Mucosa of gallbladder (tissue), 1 donor: ENCODE data around the gene TMED7. TPM values are rescaled to one million over a fixed set of nuclear protein-coding genes. Genes with fewer than 3 reads are reported as not detected.
A peak's percentile ranks its signal among the peaks of the same experiment; 100 is the strongest.

Source experiments
- DNase-seq: peaks from one replicate; pipeline ENCODE4 v3.0.0-alpha.2; 2020; ENCODE audit warnings: low spot score
- total RNA-seq: library from RNA; stranded (reverse); gene quantifications from one replicate; pipeline ENCODE4 v1.2.1, GENCODE V29; 2021
- donor health status: DM: no; HTN: no; CAD: no.

The TMED7 gene
- total RNA-seq, 1 donor from 2014 or later, result 140 TPM

- DNase-seq, result no peak
Measured at GRCh38 chr5:115627295-115627865, 1.5 kb upstream of the TMED7 start.

GRCh38 chr5:115626445-115626823 lies 598 bp upstream of the TMED7 start:
- DNase-seq, result no peak

GRCh38 chr5:115624994-115625393 lies 842 bp downstream of the TMED7 start:
- DNase-seq, result no peak

GRCh38 chr5:115623658-115624057 lies 2.2 kb downstream of the TMED7 start:
- DNase-seq, result no peak

- DNase-seq, result no peak
Measured at GRCh38 chr5:115621365-115621900, 4.4 kb downstream of the TMED7 start.

GRCh38 chr5:115616892-115617291 lies 8.9 kb downstream of the TMED7 start:
- DNase-seq, result no peak

- DNase-seq, result no peak
Measured at GRCh38 chr5:115616472-115616871, 9.4 kb downstream of the TMED7 start.

GRCh38 chr5:115611873-115612272 lies 14.0 kb downstream of the TMED7 start:
- DNase-seq, result no peak

- DNase-seq, result no peak
Measured at GRCh38 chr5:115607935-115608334, 17.9 kb downstream of the TMED7 start.

GRCh38 chr5:115605436-115605835 lies 20.4 kb downstream of the TMED7 start:
- no peak for DNase-seq

GRCh38 chr5:115602591-115603125 lies 23.2 kb downstream of the TMED7 start:
- DNase-seq, result no peak

GRCh38 chr5:115601701-115602590 lies 23.9 kb downstream of the TMED7 start, which contains the start of gene TICAM2:
TICAM2 (minus strand) TSS chr5:115602479; CDS start chr5:115581256, 21,223 bp downstream.
- peak; percentile 62 for DNase-seq

GRCh38 chr5:115600766-115601165 lies 25.1 kb downstream of the TMED7 start:
- no peak for DNase-seq

GRCh38 chr5:115599924-115600323 lies 25.9 kb downstream of the TMED7 start:
- no peak for DNase-seq

GRCh38 chr5:115599502-115599901 lies 26.3 kb downstream of the TMED7 start:
- DNase-seq, result no peak

GRCh38 chr5:115594128-115595047 lies 31.4 kb downstream of the TMED7 start:
- DNase-seq, result no peak

- no peak for DNase-seq
Measured at GRCh38 chr5:115589043-115589442, 36.8 kb downstream of the TMED7 start.

GRCh38 chr5:115588640-115589039 lies 37.2 kb downstream of the TMED7 start:
- no peak for DNase-seq

GRCh38 chr5:115586525-115587146 lies 39.2 kb downstream of the TMED7 start:
- no peak for DNase-seq

- DNase-seq, result no peak
Measured at GRCh38 chr5:115585265-115585664, 40.6 kb downstream of the TMED7 start.

GRCh38 chr5:115584501-115584900 lies 41.3 kb downstream of the TMED7 start:
- DNase-seq, result no peak
